HEK293 (cell line): ENCODE results near the gene TBC1D14.

Experiments
- ATF2 ChIP-seq: fragments of 450-650 bp; formaldehyde crosslinking; IDR thresholded peaks from 2 replicates; pipeline ENCODE4 v1.5.1; 2016; ENCODE audit warnings: missing biosample characterization, missing genetic modification characterization, low read depth
- BCL11A ChIP-seq: fragments of 450-650 bp; formaldehyde crosslinking; IDR thresholded peaks from 2 replicates; pipeline ENCODE4 v1.5.1; 2016; ENCODE audit warnings: low read depth, missing biosample characterization, missing genetic modification characterization
- CTCF ChIP-seq: fragments of 450-650 bp; formaldehyde crosslinking; IDR thresholded peaks from 2 replicates; pipeline ENCODE4 v1.5.1; 2016; ENCODE audit warnings: missing biosample characterization, missing genetic modification characterization
- PRDM10 ChIP-seq: fragments of 450-650 bp; formaldehyde crosslinking; IDR thresholded peaks from 2 replicates; pipeline ENCODE4 v1.5.1; 2016; ENCODE audit warnings: missing biosample characterization, missing genetic modification characterization
- REST ChIP-seq: fragments of 450-650 bp; formaldehyde crosslinking; IDR thresholded peaks from 2 replicates; pipeline ENCODE4 v1.5.1; 2016; ENCODE audit warnings: missing biosample characterization, missing genetic modification characterization
- SP2 ChIP-seq: fragments of 450-650 bp; formaldehyde crosslinking; IDR thresholded peaks from 2 replicates; pipeline ENCODE4 v1.5.1; 2016; ENCODE audit warnings: missing biosample characterization, missing genetic modification characterization
- TCF7L2 ChIP-seq: IDR thresholded peaks from 2 replicates; pipeline ENCODE4 v1.6.1; 2011; ENCODE audit warnings: low read depth, mild to moderate bottlenecking, inconsistent platforms, low read length, moderate library complexity, borderline replicate concordance
- YY1 ChIP-seq: fragments of 450-650 bp; formaldehyde crosslinking; IDR thresholded peaks from 2 replicates; pipeline ENCODE4 v1.5.1; 2018; ENCODE audit warnings: missing biosample characterization, missing genetic modification characterization
- ZNF114 ChIP-seq: fragments of 450-650 bp; formaldehyde crosslinking; IDR thresholded peaks from 2 replicates; pipeline ENCODE4 v1.5.0; 2017; ENCODE audit warnings: missing biosample characterization, missing genetic modification characterization
- ZNF138 ChIP-seq: fragments of 450-650 bp; formaldehyde crosslinking; IDR thresholded peaks from 2 replicates; pipeline ENCODE4 v1.5.1; 2016; ENCODE audit warnings: missing biosample characterization, missing genetic modification characterization, borderline replicate concordance
- ZNF175 ChIP-seq: fragments of 450-650 bp; formaldehyde crosslinking; IDR thresholded peaks from 2 replicates; pipeline ENCODE4 v1.5.1; 2016; ENCODE audit warnings: missing biosample characterization, missing genetic modification characterization
- ZNF423 ChIP-seq: fragments of 450-650 bp; formaldehyde crosslinking; IDR thresholded peaks from 2 replicates; pipeline ENCODE4 v1.5.1; 2016; ENCODE audit warnings: missing biosample characterization, missing genetic modification characterization

GRCh38 chr4:6933691-6934430, 24.2 kb downstream of the TBC1D14 start:
- TF ChIP-seq ATF2 (tag by site-specific recombination) = no peak
- no peak for TF ChIP-seq PRDM10 (tag by site-specific recombination)
- TF ChIP-seq CTCF (tag by site-specific recombination) = no peak
- TF ChIP-seq ZNF175 (tag by site-specific recombination) = no peak
- no peak for TF ChIP-seq ZNF423
- no peak for TF ChIP-seq ZNF138 (tag by site-specific recombination)
- TF ChIP-seq TCF7L2 = no peak
- TF ChIP-seq REST (tag by site-specific recombination) = no peak
- TF ChIP-seq BCL11A = no peak
- TF ChIP-seq ZNF114 (tag by site-specific recombination) = no peak
- no peak for TF ChIP-seq SP2 (tag by site-specific recombination)
- no peak for TF ChIP-seq YY1 (tag by site-specific recombination)
